OCI-LY1 (cell line): Measurements from ENCODE around the gene SUPT5H.

Experiments used
- H2AFZ ChIP-seq: fragments of 200-600 bp; sonication (generic), shearing (Covaris generic); 2 replicates; pipeline ENCODE4 v1.6.0; 2014; ENCODE audit warnings: antibody characterized with exemption, mild to moderate bottlenecking, low read length
- H3F3A ChIP-seq: fragments of 200-600 bp; sonication (generic), shearing (Covaris generic); 2 replicates; pipeline ENCODE4 v1.6.0; 2014; ENCODE audit warnings: mild to moderate bottlenecking, antibody characterized with exemption, low read length, moderate library complexity; ENCODE audit not compliant: insufficient read depth
- H3K27ac ChIP-seq: fragments of 200-600 bp; sonication (generic); 2 replicates; pipeline ENCODE4 v1.5.1; 2014; ENCODE audit warnings: low read length, mixed run types, mild to moderate bottlenecking, low read depth; ENCODE audit not compliant: poor library complexity, severe bottlenecking
- H3K27me3 ChIP-seq: fragments of 200-600 bp; sonication (generic); 2 replicates; pipeline ENCODE4 v1.6.0; 2014; ENCODE audit warnings: antibody characterized with exemption, mild to moderate bottlenecking, low read length, moderate library complexity; ENCODE audit not compliant: insufficient read depth
- H3K36me3 ChIP-seq: fragments of 200-600 bp; sonication (generic); 2 replicates; pipeline ENCODE4 v1.6.1; 2014; ENCODE audit warnings: mild to moderate bottlenecking, antibody characterized with exemption, low read length, moderate library complexity, mixed read lengths; ENCODE audit not compliant: insufficient read depth
- H3K4me1 ChIP-seq: fragments of 200-600 bp; sonication (generic); 2 replicates; pipeline ENCODE4 v1.5.1; 2014; ENCODE audit warnings: mild to moderate bottlenecking, low read length, moderate library complexity; ENCODE audit not compliant: insufficient read depth, severe bottlenecking
- H3K4me2 ChIP-seq: fragments of 200-600 bp; sonication (generic), shearing (Covaris generic); 2 replicates; pipeline ENCODE4 v1.6.1; 2014; ENCODE audit warnings: low read length
- H3K4me3 ChIP-seq: fragments of 200-600 bp; sonication (generic); 2 replicates; pipeline ENCODE4 v1.5.1; 2014; ENCODE audit warnings: low read length, low read depth, mild to moderate bottlenecking, mixed read lengths; ENCODE audit not compliant: poor library complexity, severe bottlenecking
- H3K79me2 ChIP-seq: fragments of 200-600 bp; shearing (Covaris generic); 2 replicates; pipeline ENCODE4 v1.6.1; 2016; ENCODE audit warnings: mixed run types, low read length, mixed read lengths; ENCODE audit not compliant: insufficient read depth
- H3K9ac ChIP-seq: fragments of 200-600 bp; sonication (generic), shearing (Covaris generic); 2 replicates; pipeline ENCODE4 v1.6.1; 2014; ENCODE audit warnings: mild to moderate bottlenecking, low read length, mixed read lengths
- H3K9me2 ChIP-seq: fragments of 200-600 bp; sonication (generic), shearing (Covaris generic); 2 replicates; pipeline ENCODE4 v1.6.1; 2014; ENCODE audit warnings: low read depth, mild to moderate bottlenecking, low read length, mixed read lengths
- H3K9me3 ChIP-seq: fragments of 200-600 bp; shearing (Covaris generic); 2 replicates; pipeline ENCODE4 v1.6.1; 2014; ENCODE audit warnings: low read length, mixed read lengths
- H4K20me1 ChIP-seq: fragments of 200-600 bp; sonication (generic), shearing (Covaris generic); 2 replicates; pipeline ENCODE4 v1.6.0; 2016; ENCODE audit warnings: mild to moderate bottlenecking, low read length; ENCODE audit not compliant: insufficient read depth
- EZH2 ChIP-seq: fragments of 200-600 bp; sonication (generic), shearing (Covaris generic); IDR thresholded peaks from 2 replicates; pipeline ENCODE4 v1.8.0; 2017; ENCODE audit warnings: borderline replicate concordance, mixed run types, mild to moderate bottlenecking, antibody characterized with exemption, low read length, moderate library complexity, mixed read lengths
- TF ChIP-seq, protein P1 (sequence below): fragments of 200-600 bp; sonication (generic), shearing (Covaris generic); IDR thresholded peaks from 2 replicates; pipeline ENCODE4 v1.5.1; 2017; ENCODE audit warnings: mild to moderate bottlenecking, antibody characterized with exemption, low read length, moderate library complexity, mixed read lengths

SUPT5H gene

DNA sequence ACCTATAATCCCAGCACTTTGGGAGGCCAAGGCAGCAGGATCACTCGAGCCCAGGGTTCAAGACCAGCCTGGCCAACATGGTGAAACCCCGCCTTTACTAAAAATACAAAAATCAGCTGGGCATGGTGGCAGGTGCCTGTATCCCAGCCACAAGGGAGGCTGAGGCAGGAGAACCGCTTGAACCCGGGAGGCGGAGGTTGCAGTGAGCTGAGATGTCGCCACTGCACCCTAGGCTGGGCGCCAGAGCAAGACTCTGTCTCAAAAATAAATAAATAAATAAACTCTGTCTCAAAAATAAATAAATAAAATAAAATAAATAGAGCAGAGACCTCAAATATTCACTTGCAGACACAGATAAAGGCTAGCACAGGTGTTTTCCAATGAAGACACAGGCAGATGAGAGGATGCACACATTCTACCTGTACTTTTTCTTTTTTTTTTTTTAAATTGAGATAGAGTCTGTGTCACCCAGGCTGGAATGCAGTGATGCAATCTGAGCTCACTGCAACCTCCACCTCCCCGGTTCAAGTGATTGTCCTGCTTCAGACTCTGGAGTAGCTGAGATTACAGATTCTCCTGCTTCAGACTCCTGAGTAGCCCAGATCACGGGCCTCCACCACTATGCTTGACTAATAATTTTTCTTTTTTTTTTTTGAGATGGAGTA is 7.0 kb upstream of the SUPT5H start:
- Histone ChIP-seq H3K9ac (no peak overlapping the region), H3K9me2 (no peaks in the 10 kb centered on the region), H3K27me3 (no peaks in the 10 kb centered on the region), H3K9me3 (no peaks in the 10 kb centered on the region), H3K79me2 (peaks cover 9% of the 10 kb centered on the region; the same call in 1 of the 2 replicates), H3K4me3 (no peak overlapping the region), H4K20me1 (0 out of 2 replicates have a peak, but pooled peaks cover 2% of the 10 kb centered on the region), H3K4me2 (no peak overlapping the region), H3F3A (peaks cover 5% of the 10 kb centered on the region; the same call in 1 of the 2 replicates), H3K4me1 (peaks cover 46% of the 10 kb centered on the region), H3K36me3 (peaks cover 22% of the 10 kb centered on the region), H3K27ac (no peak overlapping the region), H2AFZ (no peak overlapping the region)
- TF ChIP-seq, protein P1, sequence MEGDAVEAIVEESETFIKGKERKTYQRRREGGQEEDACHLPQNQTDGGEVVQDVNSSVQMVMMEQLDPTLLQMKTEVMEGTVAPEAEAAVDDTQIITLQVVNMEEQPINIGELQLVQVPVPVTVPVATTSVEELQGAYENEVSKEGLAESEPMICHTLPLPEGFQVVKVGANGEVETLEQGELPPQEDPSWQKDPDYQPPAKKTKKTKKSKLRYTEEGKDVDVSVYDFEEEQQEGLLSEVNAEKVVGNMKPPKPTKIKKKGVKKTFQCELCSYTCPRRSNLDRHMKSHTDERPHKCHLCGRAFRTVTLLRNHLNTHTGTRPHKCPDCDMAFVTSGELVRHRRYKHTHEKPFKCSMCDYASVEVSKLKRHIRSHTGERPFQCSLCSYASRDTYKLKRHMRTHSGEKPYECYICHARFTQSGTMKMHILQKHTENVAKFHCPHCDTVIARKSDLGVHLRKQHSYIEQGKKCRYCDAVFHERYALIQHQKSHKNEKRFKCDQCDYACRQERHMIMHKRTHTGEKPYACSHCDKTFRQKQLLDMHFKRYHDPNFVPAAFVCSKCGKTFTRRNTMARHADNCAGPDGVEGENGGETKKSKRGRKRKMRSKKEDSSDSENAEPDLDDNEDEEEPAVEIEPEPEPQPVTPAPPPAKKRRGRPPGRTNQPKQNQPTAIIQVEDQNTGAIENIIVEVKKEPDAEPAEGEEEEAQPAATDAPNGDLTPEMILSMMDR = no peak
- TF ChIP-seq EZH2 = no peak

DNA sequence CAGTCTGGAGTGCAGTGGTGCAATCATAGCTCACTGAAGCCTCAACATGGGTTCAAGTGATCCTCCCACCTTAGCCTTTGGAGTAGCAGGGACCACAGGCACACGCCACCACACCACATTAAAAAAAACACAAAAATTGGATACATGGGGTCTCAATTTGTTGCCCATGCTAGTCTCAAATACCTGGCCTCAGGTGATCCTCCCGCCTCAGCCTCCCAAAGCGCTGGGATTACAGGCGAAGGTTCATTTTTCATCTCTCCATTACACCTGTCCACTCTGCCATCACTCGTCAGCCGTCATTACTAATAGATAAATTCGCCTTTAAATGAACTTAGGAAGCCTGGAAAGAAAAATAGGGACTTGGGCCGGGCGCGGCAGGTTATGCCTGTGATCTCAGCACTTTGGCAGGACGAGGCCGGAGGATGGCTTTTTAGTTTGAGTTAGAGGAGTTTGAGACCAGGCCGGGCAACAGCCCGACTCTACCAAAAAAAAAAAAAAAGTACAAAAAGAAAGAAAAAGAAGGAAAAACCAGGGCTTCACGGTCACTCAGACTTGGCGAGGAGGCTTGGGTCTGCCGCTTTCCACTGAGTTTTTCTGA is 685 bp upstream of the SUPT5H start:
- H3K27me3 ChIP-seq = no peaks in the 10 kb centered on the region
- H3K4me3 ChIP-seq = peak overlapping the region; percentile 85
- no peak overlapping the region for H2AFZ ChIP-seq
- H3K9me3 ChIP-seq = no peaks in the 10 kb centered on the region
- peak overlapping the region; percentile 92 for H3K27ac ChIP-seq
- peak overlapping the region; percentile 84 for H3K9ac ChIP-seq
- no peaks in the 10 kb centered on the region for H3K9me2 ChIP-seq
- peaks cover 22% of the 10 kb centered on the region; the same call in 1 of the 2 replicates for H3K36me3 ChIP-seq
- H3F3A ChIP-seq = no peaks in the 10 kb centered on the region
- peak overlapping the region; percentile 73 for H3K4me2 ChIP-seq
- TF ChIP-seq EZH2 = no peak
- H3K79me2 ChIP-seq = peaks cover 41% of the 10 kb centered on the region
- peaks cover 56% of the 10 kb centered on the region for H3K4me1 ChIP-seq
- H4K20me1 ChIP-seq = no peaks in the 10 kb centered on the region

DNA sequence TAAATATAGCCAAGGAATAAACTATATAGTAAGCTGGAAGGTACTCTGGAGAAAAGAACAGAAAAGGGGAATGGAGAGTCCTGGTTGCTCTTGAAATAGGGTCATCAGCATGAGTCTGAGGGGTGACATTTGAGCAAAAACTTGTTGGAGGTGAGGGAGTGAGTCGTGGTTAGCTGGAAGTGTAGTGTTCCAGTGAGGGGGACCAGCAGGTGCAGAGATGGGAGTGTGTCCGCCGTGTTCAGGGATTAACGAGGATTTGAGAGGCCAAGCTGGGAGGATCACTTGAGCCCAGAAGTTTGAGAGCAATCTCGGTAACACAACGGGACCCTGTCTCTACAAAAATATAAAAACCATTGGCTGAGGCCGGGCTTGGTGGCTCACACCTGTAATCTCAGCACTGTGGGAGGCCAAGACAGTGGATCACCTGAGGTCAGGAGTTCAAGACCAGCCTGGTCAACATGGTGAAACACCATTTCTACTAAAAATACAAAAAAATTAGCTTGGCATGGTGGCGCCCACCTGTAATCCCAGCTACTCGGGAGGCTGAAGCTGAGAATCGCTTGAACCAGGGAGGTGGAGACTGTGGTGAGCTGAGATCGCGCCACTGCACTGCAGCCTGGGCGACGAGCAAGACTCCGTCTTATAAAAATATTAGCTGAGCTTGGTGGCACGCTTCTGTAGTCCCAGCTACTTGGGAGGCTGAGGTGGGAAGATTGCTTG is 1.1 kb downstream of the SUPT5H start:
- Histone ChIP-seq H3K9me3 (no peaks in the 10 kb centered on the region), H4K20me1 (no peaks in the 10 kb centered on the region), H3K27ac (peak overlapping the region; percentile 66), H3K4me3 (peak overlapping the region; percentile 85), H3K27me3 (no peaks in the 10 kb centered on the region), H3K79me2 (peaks cover 59% of the 10 kb centered on the region), H3K4me1 (peaks cover 46% of the 10 kb centered on the region), H2AFZ (no peak overlapping the region), H3K9ac (peak overlapping the region; percentile 91), H3K36me3 (peaks cover 26% of the 10 kb centered on the region; the same call in 1 of the 2 replicates), H3F3A (no peaks in the 10 kb centered on the region), H3K4me2 (peak overlapping the region; percentile 80), H3K9me2 (no peaks in the 10 kb centered on the region)
- TF ChIP-seq EZH2 = no peak

DNA sequence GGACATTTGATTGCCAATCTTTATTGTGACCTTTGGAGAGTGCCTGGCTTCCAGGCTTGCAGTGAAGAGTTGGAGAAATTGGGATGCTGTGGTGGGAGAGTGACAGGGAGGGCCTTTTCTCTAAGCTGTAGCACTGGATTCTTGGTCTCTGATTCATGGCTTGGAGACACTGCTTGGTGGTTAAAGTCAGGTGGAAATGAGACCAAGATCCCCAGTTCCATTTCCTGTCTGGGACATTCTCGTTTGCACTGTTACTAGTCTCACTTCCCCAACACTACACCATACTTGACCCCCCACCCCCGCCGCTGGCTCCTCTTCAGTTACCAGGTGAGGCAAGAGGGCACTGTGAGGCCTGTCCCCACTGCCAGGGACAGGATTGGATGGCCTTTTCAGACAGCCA is 2.9 kb downstream of the SUPT5H start:
- Histone ChIP-seq H3K9ac (peak overlapping the region; percentile 44; the same call in 1 of the 2 replicates), H3K4me3 (peak overlapping the region; percentile 85), H3F3A (no peaks in the 10 kb centered on the region), H2AFZ (no peak overlapping the region), H3K4me2 (peak overlapping the region; percentile 80), H3K9me2 (no peaks in the 10 kb centered on the region), H3K4me1 (peaks cover 46% of the 10 kb centered on the region), H3K27ac (peak overlapping the region; percentile 70), H3K79me2 (peaks cover 69% of the 10 kb centered on the region), H3K9me3 (no peaks in the 10 kb centered on the region), H3K36me3 (peaks cover 44% of the 10 kb centered on the region), H3K27me3 (no peaks in the 10 kb centered on the region), H4K20me1 (no peaks in the 10 kb centered on the region)
- TF ChIP-seq EZH2 = no peak
- TF ChIP-seq, protein P1 = no peak
